ENCODE results near the gene PRDM8.

The PRDM8 gene

DNA sequence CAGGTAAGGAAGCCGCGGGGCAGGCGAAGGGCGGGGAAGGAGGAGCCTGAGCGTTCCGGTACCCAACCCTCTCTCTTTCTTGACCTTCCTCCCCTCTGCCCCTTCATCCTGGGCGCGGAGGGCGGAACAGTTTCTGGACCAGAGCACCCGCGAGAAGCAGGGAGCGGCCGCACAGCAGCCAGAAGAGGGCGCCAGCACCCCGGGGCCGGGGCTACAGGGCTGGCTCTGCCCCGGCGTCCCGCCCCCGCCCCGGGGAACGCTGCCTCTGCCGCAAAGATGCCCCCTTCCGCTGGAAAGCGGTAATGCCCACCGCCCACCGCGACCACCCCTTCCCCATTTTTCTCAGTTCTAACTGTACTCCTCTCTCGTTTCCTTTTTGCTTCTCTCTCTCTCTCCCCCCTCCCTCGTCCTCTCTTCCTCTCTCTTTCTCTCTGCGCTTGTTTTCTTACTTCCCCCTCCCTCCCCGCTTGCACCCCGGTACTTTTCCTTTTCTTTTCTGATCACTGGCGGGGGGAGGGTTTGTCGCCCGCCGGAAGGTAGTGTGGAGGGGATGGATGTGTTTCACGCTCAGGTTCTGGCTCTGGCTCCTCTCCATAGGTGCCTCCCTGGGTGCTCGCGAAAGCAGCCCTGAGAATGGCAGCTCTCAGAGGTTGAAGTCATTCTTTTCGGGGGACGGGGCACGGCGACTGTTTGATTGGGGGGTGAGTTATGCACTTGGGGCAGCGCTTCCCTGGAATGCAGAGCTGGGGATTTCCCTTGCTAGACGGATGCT, 13.1 kb upstream of the PRDM8 start:
- no peak for DNase-seq

DNA sequence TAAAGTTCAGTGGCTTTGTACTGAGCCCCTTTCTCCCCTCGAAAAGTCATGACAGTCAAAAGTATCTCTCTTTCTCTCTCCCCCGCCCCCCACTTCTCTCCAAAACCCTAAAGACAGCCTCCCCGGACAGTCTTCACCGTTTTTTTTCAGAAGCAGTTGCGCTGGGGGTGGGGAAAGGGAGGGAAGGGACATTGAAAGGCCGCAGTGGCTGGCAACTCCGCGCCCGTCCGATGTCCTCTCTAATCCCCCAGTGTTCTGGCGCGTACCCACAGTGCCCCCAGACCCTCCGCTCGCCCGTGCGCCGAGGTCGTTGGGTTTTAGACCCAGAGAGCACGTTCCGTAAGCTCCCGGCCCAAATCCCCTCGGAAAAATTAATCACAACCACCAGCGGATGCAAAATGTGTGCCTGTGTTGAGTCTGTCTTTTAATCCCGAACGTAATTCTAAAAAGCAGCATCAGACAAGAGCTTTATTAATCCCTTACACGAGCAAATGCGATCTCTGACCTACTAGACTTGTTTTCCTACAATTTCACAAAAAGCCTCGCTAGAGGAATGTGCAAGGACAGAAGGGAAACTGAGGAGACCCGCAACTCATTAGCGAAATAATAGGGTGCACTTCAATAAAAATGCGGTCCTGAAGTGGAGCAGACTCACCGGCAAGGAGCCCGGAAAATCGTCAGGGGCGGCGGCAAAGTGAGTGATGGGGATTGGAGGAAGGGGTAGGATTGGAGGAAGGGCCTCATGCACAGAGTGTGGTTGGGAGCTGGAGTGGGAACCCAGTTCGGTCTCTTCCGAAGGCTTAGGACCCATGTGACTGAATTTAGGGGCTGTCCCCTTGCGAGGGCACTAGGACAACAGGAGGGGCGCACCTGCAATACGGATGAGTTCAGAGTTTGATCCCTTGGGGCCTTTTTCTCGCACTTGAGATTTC, 12.2 kb upstream of the PRDM8 start:
- no peak for DNase-seq

DNA sequence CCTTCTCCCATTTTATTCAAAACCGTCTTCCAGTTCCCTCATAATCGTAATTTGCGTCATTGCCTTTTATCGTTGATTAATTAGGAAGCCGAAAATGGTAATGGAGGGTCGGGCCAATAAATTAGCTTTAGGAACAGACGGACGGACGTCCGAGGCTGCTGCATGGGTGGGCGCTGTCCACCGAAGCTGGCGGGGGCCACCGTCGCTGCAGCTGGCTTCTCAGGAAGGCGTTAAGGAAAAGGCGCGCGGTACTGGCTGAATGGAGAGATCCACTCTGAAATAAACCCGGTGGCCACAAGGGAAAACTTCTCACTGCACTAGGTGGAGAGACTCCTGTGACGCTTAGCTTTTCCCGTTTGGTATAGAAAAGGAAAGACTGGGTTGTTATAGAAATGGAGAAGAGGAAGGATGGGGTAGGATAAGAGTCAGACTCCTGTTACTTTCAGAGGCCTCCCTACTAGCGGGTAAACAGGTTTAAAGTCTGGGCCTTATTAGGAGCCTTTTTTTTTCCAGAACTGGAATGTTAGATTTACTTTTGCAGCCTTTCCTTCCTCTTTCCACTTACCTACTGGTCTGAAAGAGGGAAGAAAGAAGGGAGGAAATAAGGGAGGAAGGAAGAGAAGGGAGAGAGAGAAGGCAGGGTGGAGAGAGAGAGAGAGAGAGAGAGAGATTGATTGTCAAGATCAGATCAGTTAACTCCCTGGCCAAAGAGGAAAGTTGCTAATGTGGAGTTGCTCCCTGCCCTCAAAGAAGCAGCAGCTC, 11.3 kb upstream of the PRDM8 start:
- DNase-seq = no peak

DNA sequence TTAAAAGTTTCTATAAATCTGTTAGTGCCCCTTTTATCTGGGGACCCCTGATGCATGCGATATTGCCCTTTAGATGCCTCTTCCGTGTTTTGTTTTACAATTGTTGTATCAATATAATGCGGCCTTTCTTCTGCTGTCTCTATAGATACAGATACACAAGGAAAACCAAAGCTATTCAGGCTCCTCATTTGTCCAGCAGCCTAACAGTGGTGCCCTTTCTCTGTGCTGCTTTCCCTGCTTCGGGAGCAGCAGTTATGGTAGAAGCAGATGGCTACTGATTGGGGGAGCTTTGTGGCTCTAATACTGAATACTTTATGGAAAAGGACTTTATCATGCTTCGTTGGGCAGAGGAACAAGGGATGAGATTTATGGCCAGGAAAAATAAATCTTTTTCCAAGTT, 10.6 kb upstream of the PRDM8 start:
- DNase-seq = no peak

DNA sequence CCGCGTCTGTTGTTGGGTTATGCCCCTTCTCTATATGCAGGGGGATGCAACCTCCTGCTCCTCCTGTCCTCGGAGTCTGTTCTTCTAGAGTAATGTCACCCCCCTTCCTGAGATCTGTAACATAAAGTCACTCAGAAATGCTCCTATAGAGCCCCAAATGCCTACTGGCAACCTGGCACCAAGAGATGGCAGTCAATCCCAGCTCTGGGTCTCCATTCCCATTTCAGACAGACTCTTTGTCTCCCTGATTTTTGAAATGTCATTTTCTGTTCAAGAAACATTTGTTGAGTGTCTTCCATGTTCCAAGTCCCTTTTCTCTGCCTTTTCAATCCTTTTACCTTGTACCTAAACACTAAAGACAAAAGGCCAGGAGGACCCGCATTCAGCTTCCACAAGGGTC, 9.6 kb upstream of the PRDM8 start:
- no peak for DNase-seq

DNA sequence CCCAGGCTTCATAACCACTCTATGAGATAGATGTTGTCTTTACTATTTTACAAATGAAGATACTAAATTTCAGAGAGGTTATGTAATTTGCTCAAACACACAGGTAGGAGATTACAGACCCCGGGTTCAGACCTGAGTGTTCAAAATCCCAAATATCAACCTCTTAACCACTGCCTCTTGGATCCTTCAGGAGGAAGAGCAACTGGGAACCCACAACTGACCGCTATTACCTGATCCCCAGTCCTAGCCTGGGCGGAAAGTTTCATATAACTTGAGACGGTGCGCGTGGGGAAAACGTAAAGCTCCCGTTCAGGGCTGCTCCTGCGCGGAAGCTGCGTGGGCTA, 8.9 kb upstream of the PRDM8 start:
- DNase-seq = no peak

DNA sequence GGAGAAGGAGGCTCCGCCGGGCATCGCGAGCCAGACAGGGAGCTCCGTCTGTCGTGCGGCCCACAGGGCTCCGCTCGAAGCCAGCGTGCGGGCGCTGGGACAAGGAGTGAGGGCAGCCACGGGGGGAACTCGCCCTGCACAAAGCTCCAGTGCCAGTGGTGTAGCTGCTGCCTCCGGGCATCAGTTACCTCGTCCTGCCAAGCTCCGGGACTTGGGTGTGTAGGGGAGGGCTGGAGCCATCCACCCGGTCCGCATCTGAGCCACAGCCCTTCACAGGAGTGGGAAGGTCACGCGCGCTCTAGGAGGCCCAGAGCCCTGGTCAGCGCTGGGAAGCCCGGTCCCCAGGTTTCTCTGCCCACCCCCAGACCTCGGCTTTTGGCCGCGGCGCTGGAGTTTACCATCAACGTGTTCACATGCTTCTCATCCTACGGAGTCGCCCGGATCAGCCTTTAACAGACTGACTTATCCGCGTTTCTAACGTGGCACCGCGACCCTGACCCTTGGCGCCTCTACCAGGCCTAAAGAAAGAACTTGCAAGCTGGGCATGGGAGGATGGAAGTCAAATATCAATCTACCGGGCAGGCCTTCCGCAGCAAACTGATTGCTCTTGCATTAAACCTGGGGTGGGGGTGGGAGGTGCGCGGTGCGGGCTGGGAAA, 8.4 kb upstream of the PRDM8 start:
- no peak for DNase-seq

DNA sequence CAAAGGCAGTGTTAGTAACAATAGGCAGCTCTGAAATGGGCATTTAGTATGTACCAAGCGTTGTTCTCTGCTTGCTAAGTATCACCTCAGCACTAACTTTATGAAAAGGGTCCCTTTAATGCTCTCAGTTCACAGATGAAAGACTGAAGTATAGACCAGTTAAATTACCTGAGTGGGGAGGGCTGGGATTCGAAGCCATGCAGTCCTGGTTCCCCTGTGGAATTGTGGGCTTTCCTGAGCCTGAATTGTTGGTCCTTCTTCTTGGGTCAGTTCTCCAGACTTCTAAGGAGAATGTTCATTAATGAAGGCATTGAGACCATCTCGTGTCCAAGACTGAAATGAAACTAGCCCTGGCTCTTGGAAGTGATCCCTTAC, 7.7 kb upstream of the PRDM8 start:
- no peak for DNase-seq

DNA sequence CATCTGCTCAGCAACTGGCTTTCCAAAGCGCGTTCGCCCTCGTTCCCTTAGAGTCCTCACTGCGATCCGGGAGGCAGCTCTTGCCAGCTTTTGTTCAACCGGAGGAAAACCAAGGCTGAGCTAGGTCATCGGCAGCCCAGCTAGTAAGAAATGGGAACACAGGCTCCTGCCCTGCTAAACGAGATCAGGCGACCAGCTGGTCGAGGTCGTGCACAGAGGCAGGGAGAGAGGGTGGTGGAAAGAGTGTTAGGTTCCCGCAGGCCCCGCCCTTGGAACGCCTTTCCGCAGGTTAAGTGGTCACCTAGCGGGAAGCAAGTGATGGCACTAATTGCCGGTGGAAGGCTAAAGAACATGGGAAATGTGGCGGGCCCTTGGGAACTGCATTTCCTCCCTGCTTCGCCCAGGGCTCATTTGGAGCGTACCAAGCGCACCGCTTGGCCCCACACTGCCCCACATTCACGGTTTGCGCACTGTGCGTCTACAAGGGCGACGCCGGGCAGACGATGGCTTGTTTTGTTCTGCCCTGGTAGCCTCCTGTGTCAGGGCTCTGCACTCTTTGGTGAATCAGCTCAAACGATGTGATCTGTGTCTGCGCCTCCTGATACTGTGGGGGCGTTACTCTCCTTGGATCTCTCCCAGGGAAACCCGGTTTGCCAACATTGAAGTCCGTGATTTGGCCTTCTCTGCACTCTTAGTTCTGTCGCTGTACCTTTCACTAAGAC, 7.2 kb upstream of the PRDM8 start:
- no peak for DNase-seq

DNA sequence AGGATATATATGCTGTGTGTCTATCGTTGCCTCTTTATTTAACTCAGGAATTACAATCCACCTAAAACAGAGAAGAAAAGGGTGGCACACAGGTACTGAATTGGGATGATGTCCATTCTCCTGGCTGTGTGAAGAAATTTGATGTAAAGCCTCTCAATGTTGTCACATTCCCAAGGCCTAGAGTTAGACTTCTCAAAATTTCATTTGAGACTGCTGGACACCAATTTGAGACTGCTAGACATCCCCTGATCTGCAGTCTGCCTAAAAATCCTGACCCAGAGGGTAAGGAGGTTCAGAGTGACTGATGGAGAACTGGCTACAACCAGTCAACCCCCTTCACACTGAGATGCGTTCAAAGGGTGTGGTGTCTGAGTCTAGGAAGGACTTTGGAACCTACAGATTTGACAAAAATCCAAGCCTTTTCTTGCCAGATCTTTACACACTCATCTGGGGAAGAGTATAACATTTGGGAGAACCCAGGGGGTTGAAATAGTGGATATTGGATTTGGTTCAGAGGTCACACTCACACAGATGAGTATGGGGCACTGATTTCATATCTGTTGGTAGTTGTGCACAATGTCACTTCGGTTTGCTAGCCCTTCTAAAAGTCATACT, 4.9 kb upstream of the PRDM8 start:
- no peak for DNase-seq

DNA sequence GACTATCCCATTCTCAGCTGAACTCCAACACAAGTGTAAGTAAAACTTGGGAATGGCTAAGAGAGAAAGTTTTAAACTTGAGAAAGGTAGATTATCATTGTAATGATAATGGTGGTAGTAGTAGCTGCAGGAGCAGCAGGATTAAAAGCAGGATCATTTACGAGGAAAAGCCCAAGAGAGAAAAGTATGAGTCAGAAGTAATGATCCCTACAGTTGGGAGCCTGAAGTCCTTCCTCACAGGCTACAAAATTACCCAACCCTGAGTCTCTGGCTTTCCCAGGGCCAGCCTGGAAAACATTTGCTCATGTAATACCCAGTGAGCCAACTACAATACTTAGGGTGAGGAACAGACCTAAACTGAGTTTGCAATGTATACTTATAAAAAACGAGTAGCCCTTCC, 4.4 kb upstream of the PRDM8 start:
- no peak for DNase-seq

DNA sequence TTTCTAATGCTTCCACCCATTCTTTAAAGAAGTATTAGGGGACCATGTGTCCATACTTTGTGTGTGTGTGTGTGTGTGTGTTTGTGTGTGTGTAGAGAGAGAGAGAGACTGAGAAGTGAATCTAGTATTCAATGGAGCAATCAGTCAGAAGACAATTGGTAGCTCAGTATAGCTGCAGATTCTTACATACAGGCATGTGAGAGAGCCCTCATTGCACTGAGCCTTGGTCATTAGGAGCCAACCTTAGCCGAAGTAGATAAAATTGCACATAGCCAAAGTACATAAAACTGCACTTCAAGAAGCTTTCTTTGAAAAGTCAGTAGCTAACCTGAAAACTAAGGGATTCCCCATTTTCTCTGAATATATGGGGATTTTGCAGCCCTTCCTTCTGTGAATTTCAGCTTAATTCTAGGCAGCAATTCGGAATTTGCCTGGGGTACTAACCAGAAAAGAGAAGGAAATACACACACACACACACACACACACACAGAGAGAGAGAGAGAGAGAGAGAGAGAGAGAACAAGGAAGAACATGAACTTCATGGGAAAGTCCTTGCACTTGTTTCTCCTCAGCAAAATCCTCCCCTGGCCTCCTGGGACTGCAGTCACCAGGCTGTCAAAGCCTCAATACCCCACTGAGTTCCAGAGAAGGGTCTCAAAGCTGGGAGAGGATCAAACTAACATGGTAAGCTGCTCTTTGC, 1.7 kb upstream of the PRDM8 start:
- DNase-seq = no peak

DNA sequence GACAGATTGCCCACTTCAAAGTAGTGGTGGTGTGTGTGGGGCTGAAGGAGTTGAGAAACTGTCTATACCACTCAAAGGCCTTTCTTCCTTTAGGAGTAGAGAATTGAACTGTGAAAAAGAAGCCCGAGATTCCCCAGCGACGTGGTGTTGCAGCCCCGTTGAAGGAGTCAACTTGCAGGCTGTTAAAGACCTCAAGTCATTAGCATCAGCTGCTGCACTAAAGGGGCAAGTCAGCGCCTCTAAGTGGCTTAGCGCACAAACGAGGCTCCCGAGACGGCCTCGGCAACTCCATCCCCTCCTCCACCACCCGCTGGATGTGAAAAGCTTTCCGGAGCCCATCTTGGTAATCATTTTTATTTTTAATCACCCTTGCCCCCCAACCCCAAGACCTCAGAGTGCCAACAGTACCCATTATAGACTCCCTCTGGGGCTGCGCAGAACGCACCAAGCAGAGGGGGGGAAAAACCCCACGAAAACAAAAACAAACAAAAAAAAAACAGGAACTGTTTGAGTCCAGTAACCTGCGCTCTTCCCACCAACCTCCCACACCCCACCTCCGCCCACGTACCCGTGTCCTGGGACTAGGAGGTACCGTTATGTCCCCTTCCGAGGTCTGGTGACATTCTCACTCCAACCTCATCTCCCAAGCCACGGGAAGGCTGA, 913 bp upstream of the PRDM8 start:
- no peak for DNase-seq

DNA sequence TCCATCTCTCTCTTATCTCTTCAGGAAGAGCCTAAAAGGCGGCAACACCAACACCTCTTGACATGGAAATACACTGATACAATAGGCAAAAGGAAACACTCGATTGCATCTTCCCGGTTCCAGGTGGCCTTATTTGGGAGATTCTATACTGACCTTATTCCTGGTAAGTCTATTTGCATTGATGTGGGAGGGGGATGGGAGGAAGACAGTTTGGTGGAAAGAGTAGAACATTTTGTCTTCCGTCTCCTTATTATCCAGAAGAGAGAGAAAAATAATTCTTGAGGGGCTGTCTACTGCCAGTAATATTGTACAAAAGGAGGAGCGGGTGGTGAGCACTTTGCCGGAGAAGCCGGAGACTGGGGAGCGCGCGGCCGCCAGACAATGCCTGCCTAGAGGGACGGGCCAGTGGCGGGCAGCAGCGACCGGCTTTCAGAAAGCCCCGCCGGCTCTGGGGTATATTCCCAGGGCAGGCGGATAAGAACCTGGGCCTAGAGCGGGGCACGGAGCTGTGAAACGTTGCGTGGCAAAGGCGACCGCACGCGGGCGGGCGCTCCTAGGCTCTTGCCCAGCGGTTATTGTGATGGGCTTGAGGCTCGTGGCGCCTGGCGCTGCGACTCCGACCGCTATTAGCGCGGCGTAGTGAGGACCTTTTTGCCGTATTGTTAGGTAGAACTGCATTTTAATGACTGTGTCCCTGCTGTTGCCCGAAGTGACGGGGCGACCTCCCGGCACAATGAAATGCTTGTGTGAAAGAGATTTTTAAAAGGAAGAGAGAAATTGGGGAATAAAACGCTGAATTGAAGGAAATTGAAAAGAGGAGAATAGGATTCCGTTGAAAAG, 518 bp downstream of the PRDM8 start:
- DNase-seq = no peak

DNA sequence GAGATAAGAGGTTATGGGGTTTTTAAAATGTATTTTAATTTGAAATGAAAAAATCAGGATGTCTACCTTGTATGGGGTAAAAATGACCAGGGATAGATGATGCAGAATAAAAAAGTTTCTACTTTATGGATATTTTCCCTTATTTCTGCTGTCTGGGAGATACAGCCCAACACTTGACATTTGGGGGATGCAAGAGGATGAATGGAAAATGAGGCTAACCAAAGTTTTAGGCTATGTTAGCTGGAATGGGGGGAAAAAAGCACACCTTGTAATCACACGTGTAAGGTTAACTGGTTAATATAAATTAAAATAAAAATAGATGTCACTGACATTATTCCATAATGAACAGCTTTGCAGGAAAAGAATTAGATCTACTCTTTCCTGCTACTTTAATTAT, 1.1 kb downstream of the PRDM8 start:
- no peak for DNase-seq

DNA sequence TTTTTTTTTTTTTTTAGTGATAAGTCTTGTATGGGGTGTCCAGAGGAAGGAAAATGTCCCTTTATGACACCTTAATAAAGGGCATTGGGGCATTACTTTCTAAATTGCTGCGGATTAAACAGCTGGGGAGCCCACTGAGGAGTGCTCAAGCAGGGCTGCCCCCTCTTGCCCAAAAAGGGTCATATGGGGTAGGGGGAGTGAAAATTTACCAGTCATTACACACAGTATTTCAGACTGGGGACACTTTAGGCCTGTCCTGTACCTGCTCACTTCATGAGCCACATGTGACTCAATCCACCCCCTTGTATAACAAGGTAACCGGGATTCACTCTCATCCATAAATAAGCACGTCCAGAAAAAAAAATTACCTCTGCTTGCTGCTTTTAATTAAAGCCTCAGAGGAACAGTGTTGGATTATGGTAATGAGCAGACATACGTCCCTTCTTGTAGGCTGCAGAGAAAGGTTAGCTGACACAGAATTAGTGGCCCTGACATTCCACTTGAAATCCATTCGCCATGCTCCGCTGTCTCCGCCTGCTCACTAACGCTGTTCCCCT, 1.8 kb downstream of the PRDM8 start:
- DNase-seq = no peak

DNA sequence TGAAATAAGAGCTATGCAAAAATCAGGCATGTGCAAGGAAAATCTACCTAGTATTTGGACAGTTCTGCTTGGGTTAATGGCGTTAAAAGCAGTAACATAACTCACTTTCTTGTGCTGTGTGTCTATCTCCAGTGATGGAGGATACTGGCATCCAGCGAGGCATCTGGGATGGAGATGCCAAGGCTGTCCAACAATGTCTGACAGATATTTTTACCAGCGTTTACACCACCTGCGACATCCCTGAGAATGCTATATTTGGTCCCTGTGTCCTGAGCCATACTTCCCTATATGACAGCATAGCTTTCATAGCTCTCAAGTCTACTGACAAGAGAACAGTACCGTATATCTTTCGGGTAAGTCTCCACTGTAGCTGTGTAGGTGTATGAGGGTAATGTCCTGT, 2.6 kb downstream of the PRDM8 start:
- no peak for DNase-seq

DNA sequence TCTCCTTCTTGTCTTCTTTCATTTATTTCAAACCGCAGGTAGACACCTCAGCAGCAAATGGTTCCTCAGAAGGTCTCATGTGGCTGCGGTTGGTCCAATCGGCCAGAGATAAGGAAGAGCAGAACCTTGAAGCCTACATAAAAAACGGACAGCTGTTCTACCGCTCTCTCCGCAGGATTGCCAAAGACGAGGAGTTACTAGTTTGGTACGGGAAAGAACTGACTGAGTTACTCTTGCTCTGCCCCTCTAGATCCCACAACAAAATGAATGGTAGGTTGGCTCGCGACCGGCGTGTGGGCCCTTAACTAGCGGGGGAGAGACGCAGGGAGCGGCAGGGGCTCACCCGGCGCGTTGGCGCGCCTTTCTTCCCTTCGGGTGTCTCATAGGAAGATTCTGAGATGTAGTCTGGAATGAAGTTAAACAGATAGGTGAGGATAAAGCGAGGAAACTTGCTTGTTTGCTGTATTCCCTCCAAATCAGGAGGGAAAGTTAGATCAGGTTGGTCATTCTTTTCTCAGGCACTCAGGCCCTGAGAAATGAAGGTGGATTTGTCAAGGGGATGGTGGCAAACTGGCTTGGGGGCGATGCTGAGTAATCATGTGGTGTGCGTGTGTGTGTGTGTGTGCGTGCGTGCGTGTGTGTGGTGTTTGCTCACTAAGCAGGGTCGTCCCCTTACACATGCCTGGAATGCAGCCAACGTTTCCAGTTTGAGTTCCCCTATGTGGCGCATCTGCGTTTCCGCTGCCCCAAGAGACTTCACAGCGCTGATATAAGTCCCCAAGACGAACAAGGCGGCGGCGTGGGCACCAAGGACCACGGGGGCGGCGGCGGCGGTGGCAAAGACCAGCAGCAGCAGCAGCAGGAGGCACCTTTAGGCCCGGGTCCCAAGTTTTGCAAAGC, 4.2 kb downstream of the PRDM8 start:
- DNase-seq = no peak

Data from NCI-H2081 treated with DMSO at 0.1 percent for 48 hours (cell line).